Measurements from ENCODE around the gene STK11.

STK11 gene, protein sequence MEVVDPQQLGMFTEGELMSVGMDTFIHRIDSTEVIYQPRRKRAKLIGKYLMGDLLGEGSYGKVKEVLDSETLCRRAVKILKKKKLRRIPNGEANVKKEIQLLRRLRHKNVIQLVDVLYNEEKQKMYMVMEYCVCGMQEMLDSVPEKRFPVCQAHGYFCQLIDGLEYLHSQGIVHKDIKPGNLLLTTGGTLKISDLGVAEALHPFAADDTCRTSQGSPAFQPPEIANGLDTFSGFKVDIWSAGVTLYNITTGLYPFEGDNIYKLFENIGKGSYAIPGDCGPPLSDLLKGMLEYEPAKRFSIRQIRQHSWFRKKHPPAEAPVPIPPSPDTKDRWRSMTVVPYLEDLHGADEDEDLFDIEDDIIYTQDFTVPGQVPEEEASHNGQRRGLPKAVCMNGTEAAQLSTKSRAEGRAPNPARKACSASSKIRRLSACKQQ

DNA sequence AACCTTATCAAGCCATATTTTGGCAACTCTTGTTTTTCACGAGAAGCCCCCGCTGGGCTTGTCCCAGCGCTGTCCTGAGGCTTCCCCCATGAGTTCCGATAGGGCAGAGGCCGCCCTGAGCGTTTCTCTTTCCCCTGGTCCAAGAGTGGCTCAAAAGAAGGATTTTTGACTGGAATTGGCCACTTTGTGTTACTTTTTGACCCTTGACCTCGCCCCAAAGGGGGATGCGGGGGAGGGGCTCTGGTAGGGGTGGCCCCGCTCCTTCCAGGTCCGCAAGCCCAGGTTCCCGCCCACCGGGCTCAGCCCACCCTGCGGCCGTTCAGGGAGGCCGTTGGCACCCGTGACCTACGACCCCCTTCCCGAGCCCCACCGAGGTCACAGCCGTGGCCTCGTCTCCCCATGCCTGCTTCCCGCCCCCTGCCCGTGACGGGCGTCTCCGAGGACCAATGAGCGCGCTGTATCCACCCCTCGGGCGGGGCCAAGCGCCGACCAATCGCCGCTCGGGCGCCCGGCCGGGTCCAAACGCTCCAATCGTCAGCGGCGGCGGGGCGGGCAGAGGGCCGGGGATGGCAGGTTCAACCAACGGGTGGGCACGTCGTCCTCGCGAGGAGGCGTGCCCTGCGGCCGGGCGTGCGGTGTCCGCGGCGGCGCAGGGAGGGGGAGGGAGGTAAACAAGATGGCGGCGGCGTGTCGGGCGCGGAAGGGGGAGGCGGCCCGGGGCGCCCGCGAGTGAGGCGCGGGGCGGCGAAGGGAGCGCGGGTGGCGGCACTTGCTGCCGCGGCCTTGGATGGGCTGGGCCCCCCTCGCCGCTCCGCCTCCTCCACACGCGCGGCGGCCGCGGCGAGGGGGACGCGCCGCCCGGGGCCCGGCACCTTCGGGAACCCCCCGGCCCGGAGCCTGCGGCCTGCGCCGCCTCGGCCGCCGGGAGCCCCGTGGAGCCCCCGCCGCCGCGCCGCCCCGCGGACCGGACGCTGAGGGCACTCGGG lies at the start of gene STK11:
TSS of gene STK11 (plus strand) at position 665 of the 986 bp plus-strand sequence. CDS start 1,136 bp downstream, outside the sequence.
- peak; percentile 85 for DNase-seq (ENCODE audit: low read depth)
- TF ChIP-seq, protein P1, sequence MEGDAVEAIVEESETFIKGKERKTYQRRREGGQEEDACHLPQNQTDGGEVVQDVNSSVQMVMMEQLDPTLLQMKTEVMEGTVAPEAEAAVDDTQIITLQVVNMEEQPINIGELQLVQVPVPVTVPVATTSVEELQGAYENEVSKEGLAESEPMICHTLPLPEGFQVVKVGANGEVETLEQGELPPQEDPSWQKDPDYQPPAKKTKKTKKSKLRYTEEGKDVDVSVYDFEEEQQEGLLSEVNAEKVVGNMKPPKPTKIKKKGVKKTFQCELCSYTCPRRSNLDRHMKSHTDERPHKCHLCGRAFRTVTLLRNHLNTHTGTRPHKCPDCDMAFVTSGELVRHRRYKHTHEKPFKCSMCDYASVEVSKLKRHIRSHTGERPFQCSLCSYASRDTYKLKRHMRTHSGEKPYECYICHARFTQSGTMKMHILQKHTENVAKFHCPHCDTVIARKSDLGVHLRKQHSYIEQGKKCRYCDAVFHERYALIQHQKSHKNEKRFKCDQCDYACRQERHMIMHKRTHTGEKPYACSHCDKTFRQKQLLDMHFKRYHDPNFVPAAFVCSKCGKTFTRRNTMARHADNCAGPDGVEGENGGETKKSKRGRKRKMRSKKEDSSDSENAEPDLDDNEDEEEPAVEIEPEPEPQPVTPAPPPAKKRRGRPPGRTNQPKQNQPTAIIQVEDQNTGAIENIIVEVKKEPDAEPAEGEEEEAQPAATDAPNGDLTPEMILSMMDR (conservative IDR thresholded peaks at IDR 0.05; ENCODE audit: low read depth, low read length), result no peak
- peak within 1 kb of the TSS; percentile 80 for H3K4me3 ChIP-seq (ENCODE audit: low read length)

DNA sequence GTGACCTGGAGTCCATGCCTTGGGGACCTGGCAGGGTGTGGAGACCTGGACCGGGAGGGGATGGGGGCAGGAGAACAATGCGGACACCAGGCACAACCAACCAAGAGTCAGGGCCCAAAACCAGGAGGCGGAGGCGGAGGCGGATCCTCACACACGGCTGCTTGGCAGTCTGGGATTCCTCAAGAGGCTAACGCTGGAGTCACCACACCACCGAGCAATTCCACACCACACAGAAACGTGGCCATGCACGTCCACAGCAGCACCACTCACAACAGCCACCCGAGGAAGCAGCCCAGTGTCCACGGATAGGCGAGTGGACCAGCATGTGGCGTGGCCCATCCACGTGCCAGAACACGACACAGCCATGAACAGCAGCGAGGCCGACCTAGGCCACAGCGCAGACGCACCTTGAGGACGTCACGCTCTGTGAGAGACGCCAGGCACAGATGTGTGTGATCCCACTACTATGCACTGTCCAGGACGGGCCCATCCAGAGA lies 49.2 kb upstream of the STK11 start:
- TF ChIP-seq, protein P1 (conservative IDR thresholded peaks at IDR 0.05; ENCODE audit: low read depth, low read length), result no peak
- no peak overlapping the region for H3K4me3 ChIP-seq (ENCODE audit: low read length)
- no peak for DNase-seq (ENCODE audit: low read depth)

DNA sequence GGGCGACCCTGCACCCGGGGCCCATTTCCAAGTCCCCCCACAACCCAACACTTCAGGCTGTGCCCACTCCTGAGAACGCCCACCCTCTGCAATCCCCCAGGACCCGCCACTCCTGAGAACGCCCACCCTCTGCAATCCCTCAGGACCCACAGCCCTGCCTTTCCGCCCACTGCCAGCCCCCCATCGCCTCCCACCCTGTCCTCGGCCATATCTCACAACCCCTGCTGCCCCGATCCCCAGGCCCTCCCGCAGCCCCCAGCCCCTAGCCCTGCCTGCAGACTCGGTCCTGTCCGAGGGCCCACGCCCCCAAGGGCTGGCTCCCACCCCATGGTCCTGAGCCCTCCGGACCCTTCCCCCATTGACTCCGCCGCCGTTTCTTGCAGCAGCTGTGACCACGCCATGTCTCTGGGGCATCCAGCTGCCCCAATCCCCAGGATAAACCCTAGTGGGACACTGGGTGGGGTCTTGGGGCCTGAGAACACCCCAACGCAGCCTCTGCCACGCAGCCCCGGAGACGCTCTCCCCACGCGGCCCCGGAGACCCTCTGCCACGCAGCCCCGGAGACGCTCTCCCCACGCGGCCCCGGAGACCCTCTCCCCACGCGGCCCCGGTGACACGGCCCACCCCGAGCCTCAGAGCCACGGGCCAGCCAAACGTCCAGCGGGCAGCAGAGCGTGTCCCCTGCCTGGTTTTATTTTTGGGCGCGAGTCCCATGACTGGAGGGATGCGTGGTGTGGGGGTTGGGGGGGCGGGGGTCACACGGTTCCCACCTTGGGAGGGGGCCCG lies 48.6 kb upstream of the STK11 start:
- TF ChIP-seq, protein P1 (conservative IDR thresholded peaks at IDR 0.05; ENCODE audit: low read depth, low read length), result no peak
- H3K4me3 ChIP-seq (ENCODE audit: low read length), result no peak overlapping the region
- no peak for DNase-seq (ENCODE audit: low read depth)

DNA sequence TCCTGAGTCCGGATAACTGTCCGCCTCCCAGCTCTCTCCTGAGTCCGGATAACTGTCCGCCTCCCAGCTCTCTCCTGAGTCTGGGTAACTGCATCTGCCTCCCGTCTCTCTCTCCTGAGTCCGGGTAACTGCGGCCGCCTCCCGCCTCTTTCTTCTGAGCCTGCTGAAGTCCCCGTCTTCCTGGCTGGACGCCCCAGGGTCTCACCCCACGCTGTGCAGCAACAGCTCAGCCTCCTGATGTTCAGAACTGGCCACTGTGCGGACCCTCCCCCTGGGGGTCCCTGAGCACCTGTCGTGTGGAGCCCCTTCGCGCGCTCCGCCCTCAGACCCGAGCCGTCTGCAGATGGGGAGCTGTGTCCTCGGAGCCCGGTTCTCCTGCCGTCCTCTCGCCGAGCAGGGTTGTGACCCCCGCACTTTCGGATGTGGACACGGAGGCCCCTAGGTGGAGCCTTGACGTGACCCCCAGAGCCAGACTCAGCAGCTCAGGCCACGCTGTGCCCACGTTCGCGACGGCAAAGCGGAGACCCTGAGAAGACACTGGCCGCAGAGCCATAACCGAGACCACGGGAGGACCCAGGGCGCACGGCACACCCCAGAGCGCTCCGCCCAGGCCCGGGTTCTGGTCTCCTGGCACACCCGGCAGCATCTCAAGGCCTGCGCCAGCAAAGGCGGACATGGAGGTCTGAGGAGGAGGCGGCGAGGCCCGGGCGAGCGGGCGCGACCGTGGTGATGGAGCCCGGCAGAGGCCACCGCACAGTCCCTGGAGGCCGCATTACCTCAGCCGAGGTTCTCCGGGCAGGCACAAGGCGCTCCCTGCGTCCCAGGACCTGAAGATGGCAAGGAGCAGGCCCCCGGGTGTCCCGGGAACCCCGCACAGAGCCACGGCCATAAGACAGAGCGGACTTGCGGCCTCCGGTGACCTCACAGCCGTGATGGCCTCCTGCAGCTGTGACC lies 47.4 kb upstream of the STK11 start:
- H3K4me3 ChIP-seq (ENCODE audit: low read length), result no peak overlapping the region
- TF ChIP-seq, protein P1 (conservative IDR thresholded peaks at IDR 0.05; ENCODE audit: low read depth, low read length), result no peak
- DNase-seq (ENCODE audit: low read depth), result no peak

DNA sequence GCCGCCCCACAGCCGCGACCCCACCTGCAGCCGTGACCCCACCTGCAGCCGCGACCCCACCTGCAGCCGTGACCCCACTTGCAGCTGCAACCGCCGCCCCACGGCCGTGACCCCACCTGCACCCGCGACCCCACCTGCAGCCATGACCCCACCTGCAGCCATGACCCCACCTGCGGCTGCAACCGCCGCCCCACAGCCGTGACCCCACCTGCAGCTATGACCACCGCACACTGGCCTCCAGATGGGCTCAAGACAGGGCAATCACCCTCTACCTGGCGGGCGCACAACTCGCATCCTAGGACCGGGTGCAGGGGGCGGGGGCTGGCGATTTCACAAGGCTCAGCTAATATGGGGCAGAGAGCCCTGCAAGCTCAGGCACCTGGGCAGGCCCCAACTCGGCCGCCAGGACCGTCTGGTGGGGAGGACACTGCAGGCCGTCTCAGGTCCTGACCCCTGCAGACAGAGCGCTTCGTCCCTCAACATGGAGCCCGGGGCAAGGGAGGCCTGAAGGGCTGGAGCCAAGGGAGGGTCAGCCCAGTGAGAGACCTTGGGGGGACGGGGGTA lies 46.6 kb upstream of the STK11 start:
- no peak overlapping the region for H3K4me3 ChIP-seq (ENCODE audit: low read length)
- TF ChIP-seq, protein P1 (conservative IDR thresholded peaks at IDR 0.05; ENCODE audit: low read depth, low read length), result no peak
- no peak for DNase-seq (ENCODE audit: low read depth)
